ENCODE data around the gene GRP. TPM values are rescaled to one million over a fixed set of nuclear protein-coding genes. Genes with fewer than 3 reads are reported as not detected.

The GRP gene
- total RNA-seq, 4 donors from 2014 or later, result not detected

DNA sequence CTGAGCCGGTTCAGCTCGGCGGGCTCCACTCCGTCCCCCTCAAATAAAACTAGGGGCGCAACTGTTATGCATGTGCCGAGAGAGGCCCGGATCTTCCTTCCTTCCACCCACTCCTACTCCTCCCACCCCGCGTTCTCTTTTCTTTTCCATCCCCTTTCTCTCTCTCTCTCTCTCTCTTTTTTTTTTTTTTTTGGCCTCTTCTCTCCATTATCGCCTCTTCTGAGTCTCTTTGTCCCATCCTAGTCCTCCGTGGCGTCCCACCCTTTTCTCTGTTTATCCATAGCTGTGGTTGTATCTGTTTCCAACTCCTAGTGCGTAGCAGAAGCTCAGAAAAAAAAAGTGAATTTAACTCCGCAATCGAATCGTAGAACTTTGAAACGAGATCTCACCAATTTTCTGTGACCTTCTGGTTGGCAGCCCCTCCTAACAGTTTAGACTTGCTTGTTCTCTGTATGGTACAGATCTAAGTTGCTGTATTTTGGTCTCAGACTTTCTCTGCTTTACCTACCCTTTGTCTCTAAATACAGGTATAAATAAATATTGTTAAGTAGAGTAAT lies 49.7 kb downstream of the GRP start:
- TF ChIP-seq POLR2A (IDR thresholded peaks at IDR 0.05), result no peak
- TF ChIP-seq, protein P1, sequence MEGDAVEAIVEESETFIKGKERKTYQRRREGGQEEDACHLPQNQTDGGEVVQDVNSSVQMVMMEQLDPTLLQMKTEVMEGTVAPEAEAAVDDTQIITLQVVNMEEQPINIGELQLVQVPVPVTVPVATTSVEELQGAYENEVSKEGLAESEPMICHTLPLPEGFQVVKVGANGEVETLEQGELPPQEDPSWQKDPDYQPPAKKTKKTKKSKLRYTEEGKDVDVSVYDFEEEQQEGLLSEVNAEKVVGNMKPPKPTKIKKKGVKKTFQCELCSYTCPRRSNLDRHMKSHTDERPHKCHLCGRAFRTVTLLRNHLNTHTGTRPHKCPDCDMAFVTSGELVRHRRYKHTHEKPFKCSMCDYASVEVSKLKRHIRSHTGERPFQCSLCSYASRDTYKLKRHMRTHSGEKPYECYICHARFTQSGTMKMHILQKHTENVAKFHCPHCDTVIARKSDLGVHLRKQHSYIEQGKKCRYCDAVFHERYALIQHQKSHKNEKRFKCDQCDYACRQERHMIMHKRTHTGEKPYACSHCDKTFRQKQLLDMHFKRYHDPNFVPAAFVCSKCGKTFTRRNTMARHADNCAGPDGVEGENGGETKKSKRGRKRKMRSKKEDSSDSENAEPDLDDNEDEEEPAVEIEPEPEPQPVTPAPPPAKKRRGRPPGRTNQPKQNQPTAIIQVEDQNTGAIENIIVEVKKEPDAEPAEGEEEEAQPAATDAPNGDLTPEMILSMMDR (IDR thresholded peaks at IDR 0.05), result no peak
- intact Hi-C loops (cut with DNase I; ENCODE audit: low total_unique reads), result no loop called here
- no peak overlapping the region for H3K4me3 ChIP-seq (ENCODE audit: low read depth, poor library complexity, severe bottlenecking)
- 12 to 13% methylated on average over 17 of the region's 17 CpGs for WGBS, 2 donors
- DNase-seq (ENCODE audit: low spot score in 2 of 2), result no peak

DNA sequence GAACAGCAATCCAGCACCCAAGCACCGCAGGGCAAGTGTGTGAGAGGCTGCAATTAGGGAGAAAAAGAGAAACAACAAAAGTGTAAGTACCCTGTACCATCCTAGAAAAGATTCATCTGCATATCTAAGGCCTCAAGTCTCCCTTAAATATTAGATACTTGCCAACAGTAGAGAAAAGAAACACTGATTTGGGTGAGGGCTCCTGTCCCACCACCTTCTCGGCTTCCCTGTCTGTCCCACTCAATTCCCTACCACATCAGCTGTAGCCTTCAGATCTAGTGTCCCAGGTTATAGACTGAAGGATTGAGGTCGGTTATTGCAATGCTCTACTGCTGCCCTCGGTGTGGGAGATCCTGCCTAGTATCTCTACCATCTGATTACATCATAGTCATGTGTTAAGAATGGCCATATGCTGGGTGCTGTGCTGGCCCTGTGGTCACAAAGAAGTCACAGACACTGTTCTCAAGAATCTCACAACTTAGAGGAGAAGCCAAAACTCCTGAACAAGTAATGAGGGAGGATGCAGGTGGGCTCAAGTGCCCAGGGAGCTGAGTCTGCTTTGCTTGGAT lies 50.8 kb downstream of the GRP start:
- TF ChIP-seq, protein P1 (IDR thresholded peaks at IDR 0.05), result no peak
- no peak for TF ChIP-seq POLR2A (IDR thresholded peaks at IDR 0.05)
- 57 to 62% methylated on average over 4 of the region's 4 CpGs for WGBS, 2 donors
- no peak for DNase-seq (ENCODE audit: low spot score in 2 of 2)
- intact Hi-C loops (cut with DNase I; ENCODE audit: low total_unique reads), result no loop called here
- H3K4me3 ChIP-seq (ENCODE audit: low read depth, poor library complexity, severe bottlenecking), result no peak overlapping the region

DNA sequence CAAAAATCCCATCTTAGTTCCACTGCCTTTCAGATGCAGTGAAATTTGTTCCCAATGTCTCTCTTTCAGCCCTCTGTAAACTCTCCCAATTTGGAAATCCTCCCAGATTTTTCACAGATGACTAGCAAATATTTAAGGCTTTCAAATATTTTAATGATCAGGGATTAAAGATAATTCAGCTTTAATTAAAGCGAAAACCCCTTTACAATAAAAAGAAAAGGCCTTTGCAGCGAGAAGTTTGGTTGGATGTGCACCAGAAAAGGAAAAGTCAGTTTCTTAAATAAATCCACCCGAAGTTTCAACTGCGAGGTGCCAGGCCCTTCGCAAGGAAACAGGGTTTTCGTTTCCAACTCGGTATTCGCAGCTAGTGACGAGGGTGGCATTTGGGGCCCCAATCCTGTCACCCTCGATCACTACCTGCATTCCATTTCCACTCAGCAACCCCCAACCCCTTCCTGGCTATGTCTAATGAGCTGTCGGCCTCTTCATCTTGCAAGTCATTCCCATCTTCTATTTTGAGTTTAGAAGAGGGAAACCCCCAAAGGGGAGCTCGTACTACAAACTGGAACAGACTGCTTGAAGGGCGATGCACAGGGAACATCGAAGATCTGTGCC lies 51.8 kb downstream of the GRP start:
- 40 to 44% methylated on average over 14 of the region's 14 CpGs for WGBS, 2 donors
- intact Hi-C loops (cut with DNase I; ENCODE audit: low total_unique reads), result no loop called here
- TF ChIP-seq POLR2A (IDR thresholded peaks at IDR 0.05), result no peak
- TF ChIP-seq, protein P1 (IDR thresholded peaks at IDR 0.05), result no peak
- no peak for DNase-seq (ENCODE audit: low spot score in 2 of 2)
- no peak overlapping the region for H3K4me3 ChIP-seq (ENCODE audit: low read depth, poor library complexity, severe bottlenecking)

DNA sequence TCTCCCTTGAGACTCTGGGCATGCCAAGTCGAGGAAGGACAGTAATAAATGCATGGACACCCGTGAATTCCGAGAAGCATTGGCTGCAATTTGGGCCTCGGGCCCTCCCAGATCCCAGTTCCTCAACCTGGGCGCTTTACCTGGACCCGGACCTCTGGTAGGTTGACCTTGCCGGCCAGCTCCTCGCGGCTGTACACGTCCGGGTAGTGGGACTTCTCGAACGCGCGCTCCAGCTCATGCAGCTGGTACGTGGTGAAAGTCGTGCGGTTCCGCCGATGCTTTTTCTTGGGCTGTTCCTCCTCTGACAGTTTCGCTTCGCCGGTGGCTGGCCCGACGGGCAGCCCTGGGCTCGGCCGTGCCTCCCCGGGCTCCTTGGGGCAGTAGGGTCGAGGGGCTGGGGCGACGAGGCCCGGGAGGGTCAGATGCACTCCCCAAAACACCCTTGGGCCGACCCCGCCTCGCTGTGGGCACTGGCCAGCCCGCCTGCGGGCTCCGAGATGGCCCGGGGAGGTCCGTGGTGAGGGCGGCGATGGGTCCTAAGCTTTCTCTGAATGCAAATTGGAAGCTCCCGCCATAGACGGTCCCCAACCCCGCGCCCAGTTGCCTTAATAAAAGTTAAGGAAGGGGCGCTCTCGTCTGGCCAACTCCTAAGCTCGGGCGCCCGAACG lies 52.4 kb downstream of the GRP start:
- intact Hi-C loops (cut with DNase I; ENCODE audit: low total_unique reads), result no loop called here
- no peak for DNase-seq (ENCODE audit: low spot score in 2 of 2)
- WGBS, 2 donors, result 3 to 7% methylated on average over 30 to 33 of the region's 52 CpGs

DNA sequence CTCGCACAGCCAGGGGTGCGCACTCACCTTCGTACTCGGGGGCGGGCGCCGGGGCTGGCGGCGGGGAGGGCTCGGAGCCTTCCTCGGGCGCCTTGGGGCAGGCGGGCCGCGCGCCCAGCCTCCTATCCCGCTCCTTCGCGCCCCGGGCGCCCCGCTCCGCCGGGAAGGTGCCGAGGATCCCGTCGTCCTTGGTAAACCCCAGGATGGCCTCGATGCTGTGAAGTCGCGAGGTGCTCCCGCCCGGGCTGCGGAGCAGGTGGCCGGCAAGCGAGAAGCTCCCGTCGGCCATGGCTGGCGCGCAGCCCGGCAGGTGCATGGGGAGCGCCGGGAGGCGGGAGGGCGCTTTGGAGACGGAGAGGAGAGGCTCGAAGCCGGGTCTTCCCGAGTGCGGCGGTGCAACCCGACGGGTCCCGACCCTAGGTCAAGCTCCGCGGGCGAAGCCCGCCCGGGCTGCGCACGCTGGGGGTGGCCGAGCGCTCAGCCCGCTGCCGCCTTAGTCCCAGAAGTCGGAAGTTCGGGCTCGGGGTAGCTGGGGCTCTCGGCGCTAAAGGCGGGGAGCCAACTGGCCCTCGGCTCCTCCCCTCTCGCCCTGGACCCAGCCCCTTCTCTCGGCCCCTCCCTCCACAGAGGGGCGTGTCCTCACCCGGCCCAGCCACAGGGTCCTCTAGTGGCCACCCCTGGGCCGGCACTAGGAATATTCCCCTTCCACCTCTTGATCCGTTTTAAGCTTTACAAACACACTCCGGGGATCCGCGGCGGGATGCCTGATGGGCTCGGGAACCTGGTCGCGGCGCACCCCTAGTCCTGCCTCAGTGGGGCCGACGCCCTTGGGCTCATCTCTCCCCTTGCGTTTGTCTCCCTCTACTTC lies 53.2 kb downstream of the GRP start, which contains the start of gene RAX:
Gene RAX (minus strand): TSS at position 564 of the 868 bp plus-strand sequence. CDS start 248 bp downstream, at position 316.
- intact Hi-C loops (cut with DNase I; ENCODE audit: low total_unique reads), result no loop called here

More for the DNA sequence above, 52.4 kb downstream of the GRP start:
- TF ChIP-seq, protein P1 (IDR thresholded peaks at IDR 0.05), result no peak
- no peak for TF ChIP-seq POLR2A (IDR thresholded peaks at IDR 0.05)
- H3K4me3 ChIP-seq (ENCODE audit: low read depth, poor library complexity, severe bottlenecking), result no peak overlapping the region

More for the DNA sequence above, 53.2 kb downstream of the GRP start, which contains the start of gene RAX:
- TF ChIP-seq, protein P1 (IDR thresholded peaks at IDR 0.05), result no peak
- no peak for TF ChIP-seq POLR2A (IDR thresholded peaks at IDR 0.05)
- no peak for DNase-seq (ENCODE audit: low spot score in 2 of 2)
- H3K4me3 ChIP-seq (ENCODE audit: low read depth, poor library complexity, severe bottlenecking), result peak within 1 kb of the TSS; percentile 5
- 0 to 3% methylated on average over 24 to 29 of the region's 88 CpGs for WGBS, 2 donors
